Measurements from ENCODE around the gene CDC14B. TPM values are rescaled to one million over a fixed set of nuclear protein-coding genes. Genes with fewer than 3 reads are reported as not detected.

The CDC14B gene
- total and polyA plus RNA-seq, 3 donors from 2014 or later = 33.1 to 44.0 (median 33.7) TPM

- Histone ChIP-seq H3K36me3 (ENCODE audit: low read depth, missing control alignments) (no peaks in the 10 kb centered on the region), H3K4me3 (no peak overlapping the region), H3K4me1 (peaks cover 10% of the 10 kb centered on the region), H3K9me3 (no peaks in the 10 kb centered on the region), H3K27me3 (no peaks in the 10 kb centered on the region), H3K27ac (peak overlapping the region in 1 of 2 donors; percentile 12)
- no peak for DNase-seq
- TF ChIP-seq POLR2A (IDR thresholded peaks at IDR 0.05) (no peak), CTCF (IDR thresholded peaks at IDR 0.05) (no peak)
- intact Hi-C loops (cut with DNase I; ENCODE audit: low total_unique reads) = no loop called here
- whole genome bisulfite sequencing, 2 donors = 67 to 73% methylated on average over 6 of the region's 6 CpGs
Observed at GRCh38 chr9:96502539-96503373, 116.9 kb downstream of the CDC14B start.

DNA sequence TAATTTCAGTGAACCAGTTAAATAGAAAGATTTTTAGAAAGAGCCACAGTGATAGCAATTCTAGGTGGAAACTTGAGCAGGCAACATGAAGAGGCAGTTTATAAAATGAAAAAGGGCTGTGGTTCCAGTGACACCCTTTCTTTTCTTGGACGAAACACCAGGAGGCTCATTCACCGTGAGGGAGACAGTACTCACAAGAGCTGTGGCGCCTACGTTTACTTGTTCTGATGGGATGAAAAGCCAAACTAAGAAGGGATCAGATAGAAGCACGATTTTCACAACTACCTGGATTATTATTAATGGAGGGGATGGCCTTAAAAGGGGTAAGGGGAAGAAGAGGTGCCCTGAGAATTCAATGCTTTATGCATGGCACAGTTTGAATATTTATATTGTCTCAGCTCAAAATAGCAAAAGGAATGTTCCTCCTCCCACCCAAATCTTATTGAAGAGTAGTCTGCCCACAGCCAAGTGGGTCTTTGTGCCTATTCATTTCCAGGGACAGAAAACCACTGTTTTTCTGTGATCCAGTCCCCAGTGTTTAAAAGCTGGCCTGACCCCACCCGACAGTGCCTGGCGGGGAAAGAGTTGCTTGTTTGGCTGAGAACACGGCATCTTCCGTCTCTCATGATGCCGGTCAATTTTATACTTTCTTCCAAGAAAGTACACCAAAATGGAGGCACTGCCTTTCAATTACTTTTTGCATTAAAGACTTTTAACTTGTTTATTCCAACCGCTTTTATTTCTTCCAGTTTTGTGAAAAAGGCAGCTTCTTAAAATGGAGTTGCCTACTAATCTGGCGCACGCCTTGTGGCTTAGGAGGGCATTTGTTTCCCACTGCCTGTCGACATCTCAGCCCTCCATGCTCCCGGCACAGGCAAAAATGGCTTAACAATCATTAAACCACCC lies 117.8 kb downstream of the CDC14B start:
- H3K4me1 ChIP-seq = peaks cover 10% of the 10 kb centered on the region
- TF ChIP-seq CTCF (IDR thresholded peaks at IDR 0.05) (no peak), POLR2A (IDR thresholded peaks at IDR 0.05) (no peak)

GRCh38 chr9:96500696-96501632 lies 118.7 kb downstream of the CDC14B start:
- DNase-seq = no peak
- peaks cover 10% of the 10 kb centered on the region for H3K4me1 ChIP-seq
- no peaks in the 10 kb centered on the region for H3K9me3 ChIP-seq
- H3K27me3 ChIP-seq = no peaks in the 10 kb centered on the region
- WGBS, 2 donors = 91 to 94% methylated on average over 14 of the region's 14 CpGs
- H3K4me3 ChIP-seq = no peak overlapping the region
- no peaks in the 10 kb centered on the region for H3K36me3 ChIP-seq (ENCODE audit: low read depth, missing control alignments)
- H3K27ac ChIP-seq = no peak overlapping the region
- intact Hi-C loops (cut with DNase I; ENCODE audit: low total_unique reads) = no loop called here
- TF ChIP-seq CTCF (IDR thresholded peaks at IDR 0.05) (no peak), POLR2A (IDR thresholded peaks at IDR 0.05) (no peak)

More for the DNA sequence above, 117.8 kb downstream of the CDC14B start:
- WGBS, 2 donors = 95 to 96% methylated on average over 15 of the region's 15 CpGs
- Histone ChIP-seq H3K36me3 (ENCODE audit: low read depth, missing control alignments) (no peaks in the 10 kb centered on the region), H3K27ac (no peak overlapping the region), H3K9me3 (no peaks in the 10 kb centered on the region), H3K27me3 (no peaks in the 10 kb centered on the region), H3K4me3 (no peak overlapping the region)
- intact Hi-C loops (cut with DNase I; ENCODE audit: low total_unique reads) = no loop called here
- DNase-seq = no peak

- peaks cover 2% of the 10 kb centered on the region for H3K4me1 ChIP-seq
- TF ChIP-seq POLR2A (IDR thresholded peaks at IDR 0.05) (no peak), CTCF (IDR thresholded peaks at IDR 0.05) (no peak)
- no peaks in the 10 kb centered on the region for H3K36me3 ChIP-seq (ENCODE audit: low read depth, missing control alignments)
- no peaks in the 10 kb centered on the region for H3K27me3 ChIP-seq
- WGBS, 2 donors = 85 to 91% methylated on average over 5 to 7 of the region's 7 CpGs
- intact Hi-C loops (cut with DNase I; ENCODE audit: low total_unique reads) = no loop called here
- DNase-seq = no peak
- H3K27ac ChIP-seq = no peak overlapping the region
- H3K4me3 ChIP-seq = no peak overlapping the region
- no peaks in the 10 kb centered on the region for H3K9me3 ChIP-seq
Observed at GRCh38 chr9:96499257-96499656, 120.4 kb downstream of the CDC14B start.
